Activated CD8-positive, alpha-beta memory T cell treated with anti-CD3 and anti-CD28 coated beads for 24 hours (primary cell): ENCODE data around the gene FCN1.

Experiments
- DNase-seq: peaks from one replicate; pipeline ENCODE4 v3.0.0-alpha.2; 2020

FCN1 gene

DNA sequence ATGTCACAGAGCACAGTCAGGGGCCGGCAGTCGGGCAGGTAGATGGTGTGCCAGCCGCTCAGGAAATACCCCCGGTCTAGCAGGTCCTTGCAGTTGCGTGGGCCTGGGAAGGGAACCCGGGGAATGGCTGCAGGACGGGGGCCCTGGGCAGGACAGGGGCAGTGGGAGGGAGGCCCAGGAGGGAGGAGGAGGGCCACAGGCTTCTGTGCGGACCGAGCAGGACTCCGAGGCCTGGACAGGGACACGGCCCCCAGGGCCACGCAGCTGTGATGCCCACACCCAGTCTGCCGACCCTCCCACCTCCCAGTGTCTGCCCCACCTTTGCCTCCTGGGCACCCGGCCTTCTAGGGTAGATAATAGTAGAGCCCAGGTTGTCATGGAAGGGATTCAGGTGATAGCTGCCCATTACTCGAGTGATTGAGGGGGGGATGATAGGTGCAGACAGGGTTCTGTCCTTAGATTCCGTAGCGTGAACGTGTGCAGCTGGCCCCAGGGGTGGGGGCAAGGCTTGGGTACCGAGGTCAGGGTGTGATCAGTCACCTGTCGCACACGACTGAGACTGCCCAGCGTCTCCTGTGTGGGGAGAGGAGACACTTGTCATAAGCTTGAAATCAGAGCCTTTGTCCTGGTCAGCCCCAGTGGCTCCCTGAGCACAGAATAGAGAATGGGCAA lies 4.5 kb downstream of the FCN1 start:
- DNase-seq = peak; percentile 47

DNA sequence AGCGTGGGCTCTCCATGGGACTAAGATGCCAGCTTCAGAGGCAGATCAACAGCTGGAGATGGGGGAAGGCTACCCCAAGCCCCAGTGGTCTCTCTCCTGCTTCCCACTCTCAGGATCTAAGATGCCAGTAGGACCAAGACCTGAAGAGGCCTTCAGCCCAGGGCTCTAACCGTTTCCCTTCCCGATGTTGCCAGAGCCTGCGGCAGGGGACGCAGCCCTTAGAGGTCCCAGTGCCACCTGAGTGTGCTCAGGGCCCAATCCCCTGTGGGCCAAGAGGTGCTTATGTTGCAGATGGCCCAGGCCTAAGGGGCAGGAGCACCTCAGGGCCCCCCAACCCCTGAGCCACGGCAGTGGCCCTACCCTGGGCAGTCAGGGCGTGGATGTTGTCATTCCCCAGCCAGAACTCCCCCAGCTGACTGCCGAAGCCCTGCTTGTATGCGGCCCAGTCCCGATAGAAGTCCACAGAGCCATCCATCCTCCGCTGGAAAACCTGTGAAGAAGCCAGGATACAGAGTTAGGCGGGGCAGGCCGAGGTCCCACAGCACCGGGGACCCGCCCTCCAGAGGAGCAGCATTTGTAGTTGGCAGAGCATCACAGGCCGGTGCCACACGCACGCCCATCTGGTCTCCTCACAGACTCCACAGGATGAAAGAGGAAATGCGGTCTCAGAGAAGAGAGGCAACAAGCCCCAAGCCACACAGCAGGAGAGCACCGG lies 5.4 kb downstream of the FCN1 start:
- DNase-seq = peak; percentile 32

DNA sequence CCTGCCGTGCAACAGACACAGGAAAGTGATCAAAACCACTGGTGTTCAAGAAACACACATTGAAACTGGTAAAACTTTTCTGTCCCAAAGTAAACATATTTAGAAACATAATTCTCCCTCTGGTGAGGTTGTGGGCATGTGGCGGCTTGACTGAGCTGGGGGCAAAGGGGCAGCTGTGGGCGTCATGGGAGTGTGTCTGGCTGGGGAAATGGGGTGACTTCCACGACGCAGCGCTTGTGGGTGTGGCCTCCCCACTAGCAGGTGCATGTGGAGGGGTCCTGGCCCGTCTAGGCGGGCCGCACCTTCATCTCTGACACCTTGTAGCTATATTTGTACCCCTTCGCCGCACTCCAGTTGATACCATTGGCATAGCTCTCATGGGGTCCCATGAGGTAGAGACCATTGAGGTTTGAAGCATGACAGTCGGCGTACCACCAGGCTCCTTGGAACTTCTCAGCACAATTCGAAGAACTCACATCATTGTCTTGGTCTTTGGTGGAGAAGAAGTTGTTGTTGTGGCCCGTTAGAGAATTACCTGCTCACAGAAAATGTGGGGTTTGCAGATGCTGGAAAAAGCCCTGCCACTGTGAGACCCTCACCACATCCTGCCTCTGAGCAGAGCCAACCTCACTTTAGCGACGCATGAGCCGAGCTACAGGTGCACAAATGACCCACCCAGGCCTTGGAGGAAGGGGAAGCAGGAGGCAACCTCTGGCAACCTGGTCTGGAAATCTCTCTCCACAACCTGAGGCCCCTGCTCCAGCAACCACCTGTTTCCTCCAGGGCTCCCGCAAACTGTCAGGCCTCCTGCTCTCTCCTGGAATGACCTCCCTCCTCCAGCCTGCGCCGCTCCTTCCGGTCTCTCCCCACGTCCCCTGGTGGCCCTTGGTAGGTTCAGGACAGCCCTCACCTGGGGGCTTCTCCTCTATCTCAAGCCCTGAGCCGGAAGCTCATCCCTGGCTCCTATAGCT lies 7.9 kb downstream of the FCN1 start:
- peak; percentile 30 for DNase-seq

DNA sequence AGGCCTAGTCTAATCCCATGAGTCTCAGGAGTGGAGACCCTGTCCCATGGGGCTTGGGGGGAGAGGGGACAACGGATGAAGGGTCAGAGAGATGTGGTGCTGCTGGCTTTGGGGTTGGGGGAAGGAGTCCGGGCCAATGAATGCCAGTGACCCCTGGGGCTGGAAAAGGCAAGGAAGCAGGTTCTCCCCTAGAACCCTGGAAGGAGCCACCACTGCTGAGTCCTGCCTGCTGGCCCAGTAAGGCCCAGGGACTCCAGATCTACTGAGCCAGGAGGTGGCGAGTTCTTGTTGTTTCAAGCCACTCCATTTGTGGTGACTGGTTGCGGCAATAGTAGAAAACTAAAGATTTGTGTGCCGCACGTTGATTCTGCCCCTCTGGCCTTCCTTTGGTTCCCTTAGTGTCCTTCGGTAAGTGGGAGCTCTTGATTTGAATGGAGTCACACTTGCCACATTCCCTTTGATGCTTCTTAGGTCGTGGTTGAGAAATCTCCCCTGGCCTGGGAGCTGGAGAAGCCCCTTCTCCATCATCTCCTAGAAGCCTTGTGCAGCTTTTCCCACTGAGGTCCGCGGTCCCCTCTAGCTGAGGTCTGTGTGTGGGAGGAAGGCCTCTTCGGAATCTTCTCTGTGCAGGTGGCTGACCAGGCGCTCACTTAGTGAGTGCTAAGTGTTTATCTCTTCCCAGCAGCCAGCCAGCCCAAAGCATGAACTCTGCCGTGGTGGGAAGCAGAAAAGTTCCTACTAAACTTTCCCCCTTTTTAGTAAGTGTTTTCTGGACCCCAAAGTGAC lies 9.0 kb downstream of the FCN1 start:
- DNase-seq = peak; percentile 41

DNA sequence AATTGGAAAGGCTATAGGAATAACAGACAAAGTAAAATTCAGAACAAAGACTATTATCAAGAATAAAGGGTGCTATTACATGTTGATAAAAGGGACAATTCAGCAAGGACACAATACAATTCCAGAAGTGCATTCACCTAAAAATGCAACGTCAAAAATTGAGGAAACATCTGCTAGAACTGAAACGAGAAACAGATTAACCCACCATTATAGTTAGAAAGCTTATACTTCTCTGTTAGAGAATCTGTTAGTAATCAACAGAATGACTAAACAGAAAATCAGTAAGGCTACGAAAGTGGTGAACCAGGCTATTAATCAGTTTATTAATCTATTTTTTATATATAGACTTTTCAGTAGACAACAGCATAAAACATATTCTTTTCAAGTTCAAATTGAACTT lies 14.8 kb downstream of the FCN1 start:
- DNase-seq = no peak

DNA sequence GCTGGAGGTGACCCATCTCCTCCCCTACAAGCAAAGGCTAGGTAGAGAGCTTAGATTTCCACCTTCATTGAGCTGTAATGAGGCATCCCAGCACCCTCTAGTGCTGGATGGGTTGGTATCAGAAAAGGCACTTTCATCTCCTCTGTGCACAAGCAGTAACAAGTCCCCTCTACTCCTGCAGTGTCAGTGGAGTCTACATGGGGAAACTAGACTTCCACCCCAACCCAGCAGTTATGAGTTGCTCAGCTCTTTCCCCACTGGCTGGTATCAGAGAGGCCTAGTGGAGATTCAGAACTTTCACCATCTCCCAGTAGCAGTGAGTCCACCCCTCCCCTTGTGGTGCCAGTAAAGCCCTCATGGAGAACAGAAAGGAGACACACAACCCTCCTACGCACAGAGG lies 17.9 kb downstream of the FCN1 start:
- DNase-seq = peak; percentile 17

DNA sequence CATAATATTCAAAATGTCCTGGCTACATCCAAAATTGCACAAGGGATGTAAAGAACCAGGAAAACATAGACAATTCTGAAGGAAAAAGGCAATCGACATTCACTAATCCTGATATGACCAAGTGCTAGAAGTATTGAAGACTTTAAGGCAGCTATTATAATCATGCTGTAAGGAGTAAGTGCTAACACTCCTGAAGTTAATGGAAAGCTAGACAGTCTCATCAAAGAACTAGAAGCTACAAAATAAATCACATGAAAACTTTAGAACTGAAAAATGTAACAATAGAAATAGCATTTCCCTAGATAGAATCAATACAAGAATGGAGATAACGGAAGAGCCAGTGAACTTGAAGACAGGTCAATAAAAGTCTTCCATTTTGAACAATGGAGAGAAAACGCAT lies 18.5 kb downstream of the FCN1 start:
- DNase-seq = no peak

DNA sequence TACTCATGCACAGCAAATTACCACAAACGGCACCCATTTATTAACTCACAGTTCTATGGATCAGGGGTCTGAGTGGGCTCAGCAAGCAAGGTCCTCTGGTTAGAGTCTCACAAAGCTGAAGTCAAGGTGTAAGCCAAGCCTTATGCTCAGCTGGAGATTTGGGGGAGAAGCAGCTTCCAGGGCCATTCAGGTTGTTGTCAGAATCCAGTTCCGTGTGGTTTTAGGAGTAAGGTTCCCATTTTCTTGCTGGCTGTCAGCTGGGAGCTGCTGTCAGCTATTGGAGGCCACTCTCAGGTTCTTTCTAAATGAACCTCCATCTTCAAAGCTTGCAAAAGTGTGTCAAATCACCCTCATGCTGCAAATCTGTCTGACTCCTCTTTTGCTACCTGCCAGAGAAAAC lies 19.4 kb downstream of the FCN1 start:
- DNase-seq = peak; percentile 11

DNA sequence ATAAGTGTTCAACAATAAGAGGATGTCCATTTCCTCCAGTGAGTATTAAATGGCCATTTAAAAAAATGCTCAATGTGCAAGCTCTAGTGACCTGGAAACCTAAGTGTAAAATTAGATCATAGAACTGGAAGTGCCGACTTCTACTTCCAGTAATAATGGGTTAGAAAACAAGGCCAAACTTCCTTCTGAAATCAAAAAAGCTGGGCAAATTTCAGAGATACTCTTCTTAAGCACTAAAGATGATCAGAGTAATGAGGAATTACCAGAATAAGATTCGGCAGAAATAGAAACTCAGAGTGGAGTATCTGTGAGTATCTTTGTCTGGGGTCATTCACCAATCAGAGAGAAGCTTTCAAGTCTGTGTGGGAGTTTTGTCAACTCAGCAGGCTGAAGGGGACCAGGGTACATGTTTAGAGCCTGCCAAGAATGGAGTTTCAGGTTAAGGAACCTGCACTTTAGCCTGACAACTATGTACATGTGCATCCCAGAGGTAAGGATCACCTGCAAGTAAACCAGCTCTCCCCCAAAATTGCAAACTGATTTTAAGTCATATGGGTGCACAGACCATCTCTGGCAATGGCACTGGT lies 20.0 kb downstream of the FCN1 start:
- no peak for DNase-seq

DNA sequence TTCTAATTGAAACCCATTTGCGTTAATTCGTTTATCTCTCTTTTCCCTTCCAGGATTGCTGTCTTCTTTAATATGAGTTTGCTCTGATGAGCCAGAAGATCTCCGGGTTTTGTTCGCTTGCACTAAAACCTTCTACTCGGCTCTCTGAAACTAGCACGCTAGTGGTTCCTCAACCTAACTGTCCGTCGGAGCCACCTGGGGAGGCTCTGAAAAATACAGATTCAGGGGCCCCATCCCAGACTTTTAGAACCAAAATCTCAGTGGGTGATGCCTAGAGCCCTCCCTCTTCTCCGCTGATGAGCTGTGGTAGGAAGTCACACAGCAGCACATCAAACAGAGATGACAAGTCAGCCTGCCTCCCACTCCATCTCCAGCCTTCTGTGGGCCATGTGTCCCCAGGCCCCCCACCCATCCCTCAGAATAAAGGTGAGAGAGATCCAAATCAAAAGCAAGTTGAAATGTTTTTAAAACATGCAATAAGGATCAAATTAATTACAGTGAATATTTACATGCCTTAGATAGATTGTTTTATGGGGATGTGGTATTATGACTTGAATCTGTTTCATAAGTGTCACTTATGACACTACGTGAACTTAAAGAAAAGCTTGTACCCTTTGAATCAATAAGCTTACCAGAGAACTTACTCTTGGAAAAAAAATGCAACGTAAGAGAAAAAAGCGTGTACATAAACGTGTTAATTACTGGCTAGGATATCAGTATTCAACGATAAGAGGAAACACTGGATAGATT lies 20.7 kb downstream of the FCN1 start:
- no peak for DNase-seq

DNA sequence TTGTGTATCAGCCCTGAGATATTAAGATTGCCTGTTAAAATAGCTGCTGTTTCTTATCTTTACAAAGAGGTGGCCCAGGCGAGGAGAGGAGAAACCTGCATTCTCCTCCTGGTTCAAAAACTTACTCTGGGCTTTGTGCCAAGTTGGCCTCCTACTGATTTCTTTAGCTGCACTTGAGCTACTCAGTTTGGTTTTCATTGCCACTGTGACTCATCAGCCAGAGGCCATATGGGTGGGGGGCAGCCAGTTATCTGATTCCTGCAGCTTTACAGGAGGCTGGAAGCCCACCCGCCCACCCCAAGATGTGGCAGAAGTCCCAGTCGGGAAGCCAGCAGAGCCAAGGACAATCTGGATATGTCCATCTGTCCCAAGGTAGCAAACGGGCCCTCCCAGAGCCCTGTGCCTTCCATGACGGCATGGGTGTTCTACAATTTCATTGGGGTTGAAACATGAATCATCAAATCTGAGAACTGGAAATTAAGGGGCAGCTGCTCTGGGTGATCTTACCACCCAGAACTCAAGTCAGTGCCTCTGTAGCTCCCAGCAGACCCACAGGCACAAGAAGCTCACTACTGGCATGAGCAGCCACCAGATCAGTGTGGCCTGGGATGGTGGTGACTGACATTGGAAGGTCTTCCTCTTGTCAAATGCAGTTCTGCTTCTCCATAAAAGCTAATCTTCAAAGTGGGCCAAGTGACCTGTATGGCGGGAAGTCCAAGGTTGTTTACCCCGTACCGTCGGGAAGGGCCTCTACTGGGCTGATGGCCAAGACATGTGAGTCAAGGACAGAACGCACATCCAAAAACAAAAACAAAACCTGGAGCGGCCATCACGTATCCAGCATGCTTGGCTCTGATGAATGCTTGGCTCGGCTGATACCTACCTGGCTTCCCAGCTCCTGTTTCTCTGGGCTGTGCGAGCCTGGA lies 21.5 kb downstream of the FCN1 start:
- DNase-seq = peak; percentile 35

DNA sequence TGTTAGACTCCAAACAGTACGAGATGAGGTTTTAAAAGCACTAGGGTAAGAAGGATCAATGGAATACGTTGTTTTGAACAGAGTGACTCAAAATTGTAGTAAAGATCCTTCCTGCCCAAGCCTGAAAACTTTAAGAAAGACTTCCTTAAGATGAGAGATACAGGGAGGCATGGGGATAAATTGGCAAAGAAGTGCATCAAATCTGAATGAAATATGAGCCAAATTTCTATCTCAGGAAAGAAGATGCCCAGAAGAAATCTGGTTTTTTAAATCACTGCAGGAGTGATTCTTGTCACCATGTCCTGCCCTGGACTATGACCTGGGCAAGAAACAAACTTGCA lies 22.2 kb downstream of the FCN1 start:
- no peak for DNase-seq

DNA sequence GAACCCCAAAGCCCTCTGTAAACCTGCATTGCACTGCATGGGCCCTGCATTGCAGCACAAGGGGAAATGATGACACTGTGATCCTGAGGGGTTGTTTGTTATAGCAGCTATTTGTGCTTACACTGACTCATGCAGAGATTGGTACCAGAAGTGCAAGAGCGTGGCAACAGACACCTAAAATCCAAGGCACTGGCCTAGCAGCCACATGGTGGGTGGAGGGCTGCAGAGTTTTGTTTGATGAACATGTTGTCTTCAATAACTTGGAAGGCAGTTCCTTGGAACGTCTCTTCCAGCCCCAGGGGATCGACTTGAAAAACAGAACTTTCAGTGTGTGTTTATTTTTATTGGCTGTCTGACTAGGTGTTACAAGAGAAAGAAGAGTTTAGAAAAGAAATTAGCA lies 22.6 kb downstream of the FCN1 start:
- peak; percentile 21 for DNase-seq

DNA sequence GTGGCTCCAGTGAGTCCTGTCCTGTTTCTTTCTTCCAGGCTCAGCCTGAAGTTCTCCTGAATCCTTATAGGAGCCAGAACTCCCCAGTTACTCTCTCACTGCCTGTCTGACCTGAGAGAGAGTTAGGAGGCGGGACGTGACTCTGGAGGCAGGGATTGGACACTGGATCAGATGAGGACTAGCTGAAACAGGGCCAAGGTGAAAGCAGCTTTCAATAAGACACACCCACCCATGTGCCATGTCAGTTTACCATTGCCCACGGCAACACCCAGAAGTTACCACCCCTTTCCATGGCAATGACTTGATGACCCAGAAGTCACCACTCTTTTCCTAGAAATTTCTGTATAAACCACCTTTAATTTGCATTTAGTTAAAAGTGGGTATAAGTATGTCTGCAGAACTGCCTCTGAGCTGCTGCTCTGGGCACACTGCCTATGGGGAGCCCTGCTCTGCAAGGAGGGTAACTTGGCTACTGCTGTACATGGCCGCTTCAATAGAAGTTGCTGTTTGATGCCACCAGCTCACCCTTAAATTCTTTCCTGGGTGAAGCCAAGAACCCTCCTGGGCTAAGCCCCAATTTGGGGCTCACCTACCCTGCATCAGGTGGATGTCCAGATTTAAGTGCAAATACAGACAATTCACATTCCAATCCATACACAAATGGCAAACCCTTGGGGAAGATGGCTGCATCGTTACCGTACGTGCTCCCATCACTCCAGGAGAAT lies 23.4 kb downstream of the FCN1 start:
- no peak for DNase-seq

DNA sequence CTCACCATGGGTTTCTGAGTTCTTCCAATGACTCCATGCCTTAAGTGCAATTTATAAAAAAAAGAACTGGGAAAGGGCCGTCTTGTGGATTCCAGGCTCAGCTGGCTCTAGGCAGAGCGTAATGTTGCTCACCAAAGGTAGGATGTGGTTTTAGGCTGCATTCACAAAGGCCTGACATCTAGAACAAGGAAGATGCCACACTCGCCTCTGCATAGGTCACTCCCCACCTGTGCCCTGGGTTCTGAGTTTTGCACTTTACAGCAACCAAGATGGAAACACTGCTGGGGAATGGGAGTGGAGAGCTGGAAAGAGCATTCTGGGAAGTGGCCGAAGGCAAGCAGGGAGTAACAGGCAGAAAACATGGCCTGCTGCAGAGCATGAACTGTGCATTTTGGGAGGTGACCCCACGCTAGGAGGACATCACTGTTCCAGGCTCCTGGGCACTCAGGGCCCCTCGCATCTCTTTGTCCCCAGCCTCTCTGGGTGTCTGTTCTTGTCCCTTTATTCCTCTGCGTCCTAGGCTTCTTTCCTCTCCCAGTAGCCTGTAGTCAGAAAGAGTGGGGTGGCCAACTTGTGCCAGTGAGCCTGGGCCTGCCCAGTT lies 24.8 kb downstream of the FCN1 start:
- DNase-seq = no peak

DNA sequence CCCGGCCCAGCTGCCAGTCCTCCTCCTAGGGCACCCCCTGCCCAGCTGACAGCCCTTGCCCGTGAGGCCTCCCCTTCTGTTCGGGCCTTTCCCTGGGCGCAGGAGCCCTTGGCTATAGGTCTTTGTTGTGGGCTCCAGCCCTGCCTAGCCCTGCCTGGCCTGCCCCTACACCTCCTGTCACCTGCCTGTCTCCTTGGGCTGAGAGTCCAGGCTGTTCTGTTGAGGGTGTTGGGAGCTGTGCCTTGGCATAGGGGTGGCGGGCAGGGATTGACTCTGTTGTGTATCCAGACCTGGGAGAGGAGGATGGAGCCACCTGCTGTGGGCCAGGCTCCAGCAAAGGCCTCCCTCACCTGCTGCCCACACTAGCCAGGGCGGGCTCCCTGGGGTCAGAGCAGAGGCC lies 25.5 kb downstream of the FCN1 start:
- DNase-seq = peak; percentile 46

DNA sequence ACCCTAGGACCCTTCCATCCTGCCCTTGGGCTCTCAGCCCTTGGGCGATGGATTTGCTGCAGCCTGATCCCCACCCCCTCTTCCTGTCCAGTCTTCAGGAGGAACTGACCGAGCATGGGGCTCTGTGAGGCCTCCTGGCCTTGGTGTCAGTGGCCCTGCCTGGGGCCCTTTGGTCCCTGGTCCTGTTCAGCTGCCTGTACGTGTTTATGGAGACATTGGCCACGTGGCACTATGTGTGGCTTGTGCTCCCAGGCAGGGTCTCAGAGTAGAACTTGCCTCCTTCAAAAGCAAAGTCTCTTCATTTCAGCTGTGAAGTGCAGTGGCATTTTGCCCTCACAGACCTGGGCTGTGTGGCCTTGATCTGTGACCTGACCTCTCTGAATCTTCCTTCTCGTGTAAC lies 26.0 kb downstream of the FCN1 start:
- DNase-seq = no peak

DNA sequence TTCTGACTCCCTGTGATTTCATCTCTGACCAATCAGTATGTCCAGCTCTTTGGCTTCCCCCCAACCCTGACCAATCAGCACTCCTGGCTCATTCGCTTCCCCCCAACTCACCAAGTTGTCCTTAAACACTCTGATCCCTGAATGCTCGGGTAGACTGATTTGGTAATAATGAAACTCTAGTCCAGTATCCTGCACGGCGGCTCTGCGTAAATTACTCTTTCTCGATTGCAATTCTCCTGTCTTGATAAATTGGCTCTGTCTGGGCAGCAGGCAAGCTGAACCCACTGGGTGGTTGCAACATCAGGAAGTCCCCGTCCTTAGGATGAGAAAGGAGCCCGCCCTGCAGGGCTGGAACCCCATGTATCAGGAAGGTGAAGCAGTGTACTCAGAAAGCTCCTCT lies 26.7 kb downstream of the FCN1 start:
- peak; percentile 35 for DNase-seq

DNA sequence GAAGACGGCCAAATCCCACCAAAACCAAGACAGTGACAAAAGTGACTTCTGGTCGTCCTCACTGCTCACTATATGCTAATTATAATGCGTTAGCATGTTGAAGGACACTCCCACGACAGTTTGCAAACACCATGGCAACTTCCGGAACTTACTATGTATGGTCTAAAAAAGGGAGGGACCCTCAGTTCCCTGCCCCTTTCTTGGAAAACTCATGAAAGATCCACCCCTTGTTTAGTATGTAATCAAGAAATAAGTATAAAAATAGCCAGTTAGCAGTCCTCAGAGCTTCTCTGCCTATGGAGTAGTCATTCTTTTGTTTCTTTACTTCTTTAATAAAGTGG lies 27.6 kb downstream of the FCN1 start:
- DNase-seq = no peak
